IMR-90 (cell line): ENCODE results near the gene RAB40C. TPM values are rescaled to one million over a fixed set of nuclear protein-coding genes. Genes with fewer than 3 reads are reported as not detected.

Experiments used
- ATAC-seq: fragments of 200-7000 bp; cut with Tn5 transposase; 2 replicates; pipeline ENCODE4 v1.9.1; 2020; ENCODE audit warnings: low read depth, mild to moderate bottlenecking, moderate library complexity
- BruUV-seq: library from RNA; stranded (reverse); fragments of 400-500 nt; replicated peaks from 2 replicates; lab custom pipeline; 2021; lab: Mats Ljungman, UMichigan
- CTCF ChIA-PET: fragments of 300-600 bp; formaldehyde crosslinking; extraction: SDS; loops from one replicate; lab custom pipeline; 2021; ENCODE audit warnings: antibody characterized with exemption; lab: Yijun Ruan, JAX
- POLR2A ChIA-PET: fragments of 300-600 bp; sonication (Branson Sonifier 250); formaldehyde crosslinking; loops from one replicate; lab custom pipeline; 2022; ENCODE audit warnings: antibody characterized with exemption; ENCODE audit not compliant: unreplicated experiment; lab: Charles Lee
- DNase-seq: peaks from one replicate; pipeline ENCODE4 v3.0.0; 2013
- H2AFZ ChIP-seq: replicated peaks from 2 replicates; pipeline ENCODE3; 2013; ENCODE audit warnings: low read length, mild to moderate bottlenecking; ENCODE audit not compliant: poor library complexity
- H2AK5ac ChIP-seq: 2 replicates; pipeline ENCODE4 v1.6.1; 2013; ENCODE audit warnings: low read depth, low read length, inconsistent platforms
- H2AK9ac ChIP-seq: replicated peaks from 2 replicates; pipeline ENCODE3; 2013; ENCODE audit warnings: mild to moderate bottlenecking, low read depth, low read length, moderate library complexity; ENCODE audit not compliant: poor library complexity
- H2BK120ac ChIP-seq: 2 replicates; pipeline ENCODE4 v1.6.1; 2013; ENCODE audit warnings: low read depth, low read length, inconsistent platforms
- H2BK15ac ChIP-seq: 3 replicates; pipeline ENCODE4 v1.6.1; 2013; ENCODE audit warnings: low read depth, low read length, inconsistent platforms
- H2BK20ac ChIP-seq: 2 replicates; pipeline ENCODE4 v1.6.1; 2013; ENCODE audit warnings: low read depth, mild to moderate bottlenecking, inconsistent platforms, low read length, moderate library complexity
- H2BK5ac ChIP-seq: 2 replicates; pipeline ENCODE4 v1.6.1; 2013; ENCODE audit warnings: mild to moderate bottlenecking, low read depth, low read length, inconsistent platforms; ENCODE audit not compliant: poor library complexity, severe bottlenecking
- H3K14ac ChIP-seq: replicated peaks from 2 replicates; pipeline ENCODE4 v1.6.1; 2013; ENCODE audit warnings: low read depth, low read length, inconsistent platforms
- H3K18ac ChIP-seq: 2 replicates; pipeline ENCODE4 v1.6.1; 2013; ENCODE audit warnings: low read depth, low read length, control low read depth
- H3K23ac ChIP-seq: 2 replicates; pipeline ENCODE4 v1.6.1; 2013; ENCODE audit warnings: low read depth, low read length, inconsistent platforms
- H3K27ac ChIP-seq: 2 replicates; pipeline ENCODE4 v1.5.1; 2013; ENCODE audit warnings: mild to moderate bottlenecking, control low read depth, low read length; ENCODE audit not compliant: insufficient read depth
- H3K27me3 ChIP-seq: 2 replicates; pipeline ENCODE4 v1.6.1; 2013; ENCODE audit warnings: low read length; ENCODE audit not compliant: control insufficient read depth, insufficient read depth
- H3K36me3 ChIP-seq: 2 replicates; pipeline ENCODE4 v1.6.1; 2013; ENCODE audit warnings: low read length, mixed read lengths; ENCODE audit not compliant: control insufficient read depth, insufficient read depth
- H3K4ac ChIP-seq: 2 replicates; pipeline ENCODE4 v1.6.1; 2013; ENCODE audit warnings: low read depth, low read length, inconsistent platforms
- H3K4me1 ChIP-seq: 2 replicates; pipeline ENCODE4 v1.6.1; 2013; ENCODE audit warnings: low read length, mixed read lengths; ENCODE audit not compliant: control insufficient read depth, insufficient read depth
- H3K4me2 ChIP-seq: 2 replicates; pipeline ENCODE4 v1.6.1; 2013; ENCODE audit warnings: low read depth, mild to moderate bottlenecking, control low read depth, low read length, moderate library complexity
- H3K4me3 ChIP-seq: 2 replicates; pipeline ENCODE4 v1.5.1; 2013; ENCODE audit warnings: low read depth, mild to moderate bottlenecking, control low read depth, low read length, moderate library complexity; ENCODE audit not compliant: insufficient read depth
- H3K56ac ChIP-seq: 2 replicates; pipeline ENCODE4 v1.6.1; 2013; ENCODE audit warnings: low read length, inconsistent platforms; ENCODE audit not compliant: insufficient read depth; ENCODE audit errors: extremely low read depth
- H3K79me1 ChIP-seq, 2 experiments: 2 replicates each; pipeline ENCODE4 v1.6.1; 2013; ENCODE audit warnings: low read length in 2 of 2, inconsistent platforms in 1 of 2, low read depth in 1 of 2
- H3K9ac ChIP-seq: 2 replicates; pipeline ENCODE4 v1.6.1; 2013; ENCODE audit warnings: low read depth, low read length, control low read depth
- H3K9me1 ChIP-seq: 2 replicates; pipeline ENCODE4 v1.6.1; 2013; ENCODE audit warnings: low read length, inconsistent platforms; ENCODE audit not compliant: insufficient read depth
- H3K9me3 ChIP-seq: 2 replicates; pipeline ENCODE4 v1.6.1; 2013; ENCODE audit warnings: low read length; ENCODE audit not compliant: control insufficient read depth, insufficient read depth
- H4K20me1 ChIP-seq: 2 replicates; pipeline ENCODE4 v1.6.1; 2013; ENCODE audit warnings: low read length, inconsistent platforms; ENCODE audit not compliant: insufficient read depth
- H4K5ac ChIP-seq: 2 replicates; pipeline ENCODE4 v1.6.1; 2013; ENCODE audit warnings: mild to moderate bottlenecking, low read depth, low read length, control low read depth
- H4K8ac ChIP-seq, 2 experiments: 2 replicates each; pipeline ENCODE4 v1.6.1; 2013; ENCODE audit warnings: low read depth in 2 of 2, low read length in 2 of 2, control low read depth in 1 of 2, inconsistent platforms in 1 of 2
- H4K91ac ChIP-seq: 2 replicates; pipeline ENCODE4 v1.6.1; 2013; ENCODE audit warnings: low read depth, low read length, inconsistent platforms; ENCODE audit not compliant: insufficient read depth
- CTCF ChIP-seq: conservative IDR thresholded peaks from 2 replicates; pipeline ENCODE4 v1.5.1; 2012; ENCODE audit warnings: mild to moderate bottlenecking, low read depth, low read length, improper control_type of control experiment
- FOS ChIP-seq: fragments of 150-350 bp; IDR thresholded peaks from 2 replicates; pipeline ENCODE4 v1.6.1; 2016; ENCODE audit warnings: low read depth, low read length
- NFE2L2 ChIP-seq: fragments of 150-350 bp; IDR thresholded peaks from 2 replicates; pipeline ENCODE4 v1.6.1; 2016; ENCODE audit warnings: low read depth, mild to moderate bottlenecking, low read length
- RFX5 ChIP-seq: IDR thresholded peaks from 2 replicates; pipeline ENCODE4 v1.8.0; 2012; ENCODE audit warnings: low read depth, mild to moderate bottlenecking, low read length, moderate library complexity
- WGBS, 2 experiments: methylation state at CpG; one replicate each; pipeline versions ENCODE4 v1.1.5 to v1.1.7; 2013; ENCODE audit warnings: missing lambda C conversion rate in 2 of 2; ENCODE audit not compliant: insufficient read length in 1 of 2; ENCODE audit errors: extremely low coverage in 2 of 2; 5-methylcytosine and 5-hydroxymethylcytosine counted together
- dilution Hi-C: fragments of 300-500 bp; cut with HindIII; formaldehyde crosslinking; loops from one replicate; pipeline ENCODE4 v1.14.3; 2018; ENCODE audit warnings: low sequenced_read_pairs; ENCODE audit not compliant: unreplicated experiment
- in situ Hi-C: fragments of 300-500 bp; cut with MboI; formaldehyde crosslinking; loops from 3 replicates; pipeline ENCODE4 v1.14.3; 2019; ENCODE audit warnings: low sequenced_read_pairs, inconsistent platforms, mixed read lengths
- intact Hi-C: fragments of 100-400 bp; cut with micrococcal nuclease; formaldehyde crosslinking; loops from 2 replicates; pipeline ENCODE4 v1.10.0; 2022
- polyA plus RNA-seq, 3 experiments: library from polyadenylated mRNA; depleted of rRNA; stranded (reverse); fragments of >200 nt; gene quantifications; 2 replicates each; pipeline ENCODE4 v1.2.3, GENCODE V29; 2012; ENCODE audit warnings: low replicate concordance in 1 of 3
- total RNA-seq: library from RNA; depleted of rRNA; stranded (reverse); fragments of >200 nt; gene quantifications from 2 replicates; pipeline ENCODE4 v1.2.3, GENCODE V29; 2012
- TF ChIP-seq, protein P1 (sequence below): fragments of 150-350 bp; IDR thresholded peaks from 2 replicates; pipeline ENCODE4 v1.6.1; 2017; ENCODE audit warnings: mild to moderate bottlenecking, antibody characterized with exemption, low read length, low read depth

The RAB40C gene
- total and polyA plus RNA-seq, 2 of the 4 experiments (the other 2 are of a cell fraction) = 6.8 to 13.7 TPM

DNA sequence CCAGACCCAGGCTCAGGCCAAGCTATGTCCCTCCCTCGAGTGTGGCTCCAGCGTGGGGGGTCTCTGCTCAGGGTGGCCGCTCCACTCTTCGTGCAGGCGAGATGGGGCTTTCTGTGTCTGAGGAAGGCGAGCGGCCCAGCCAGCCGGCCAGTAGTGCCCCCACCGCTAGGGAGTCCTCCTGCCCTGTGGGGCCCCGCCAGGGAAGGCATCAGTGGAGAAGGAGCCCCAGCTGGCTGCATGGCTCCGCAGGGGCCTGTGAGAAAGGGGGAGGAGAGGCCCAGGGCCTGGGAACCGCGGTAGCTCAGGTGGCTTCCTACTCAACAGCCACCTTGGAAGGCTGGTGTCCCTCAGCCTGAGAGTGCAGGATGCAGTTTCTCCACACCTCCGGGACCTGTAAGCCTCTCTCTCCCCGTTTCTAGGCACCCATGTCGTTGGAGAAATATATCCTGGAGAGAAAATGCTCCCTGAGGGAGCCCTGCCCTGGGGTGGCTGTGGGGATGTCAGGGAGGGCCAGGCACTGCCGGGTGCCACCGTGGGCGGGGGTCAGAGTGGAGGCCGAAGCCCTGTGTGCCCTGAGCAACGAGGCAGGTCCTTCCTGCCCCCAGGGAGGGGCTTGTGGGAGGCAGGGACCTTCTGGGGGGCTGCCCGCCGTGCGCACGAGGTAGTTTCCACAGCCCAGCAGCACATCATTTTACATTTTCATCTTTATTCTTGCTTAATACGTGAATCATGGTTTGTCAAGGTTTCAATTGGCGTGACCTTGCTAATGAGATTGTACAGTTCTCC is 16.8 kb upstream of the RAB40C start:
- ChIA-PET POLR2A (no interaction called here), CTCF (no interaction called here)
- H3K79me1 ChIP-seq = peaks cover 3 to 31% of the 10 kb centered on the region in 2 experiments; a peak in 2 of 4 replicates
- no peak overlapping the region for H2AFZ ChIP-seq
- no peak overlapping the region for H2BK120ac ChIP-seq
- H4K8ac ChIP-seq = no peak overlapping the region
- H3K4me3 ChIP-seq = no peak overlapping the region
- no peak overlapping the region for H3K4ac ChIP-seq
- in situ Hi-C loops (no loop called here), dilution Hi-C loops (no loop called here), intact Hi-C loops (no loop called here)
- no peak overlapping the region for H3K4me2 ChIP-seq
- peaks cover 8% of the 10 kb centered on the region for H4K20me1 ChIP-seq
- H2AK9ac ChIP-seq = no peak overlapping the region
- peaks cover 10% of the 10 kb centered on the region for H3K4me1 ChIP-seq
- no peaks in the 10 kb centered on the region for H3K9me3 ChIP-seq
- H3K9ac ChIP-seq = no peak overlapping the region
- H4K5ac ChIP-seq = no peak overlapping the region
- H3K14ac ChIP-seq = no peak overlapping the region
- 80% methylated on average over 2 of the region's 27 CpGs; no CpG with 5 or more reads in 1 of the 2 experiments for WGBS, 2 experiments
- no peaks in the 10 kb centered on the region for H3K27me3 ChIP-seq
- no peak overlapping the region for H2AK5ac ChIP-seq
- no TSS peak for BruUV-seq
- no peak overlapping the region for H3K27ac ChIP-seq
- H2BK5ac ChIP-seq = no peak overlapping the region
- H3K18ac ChIP-seq = no peak overlapping the region
- H3K23ac ChIP-seq = no peak overlapping the region
- DNase-seq (no peak), ATAC-seq (no peak)
- TF ChIP-seq, protein P1, sequence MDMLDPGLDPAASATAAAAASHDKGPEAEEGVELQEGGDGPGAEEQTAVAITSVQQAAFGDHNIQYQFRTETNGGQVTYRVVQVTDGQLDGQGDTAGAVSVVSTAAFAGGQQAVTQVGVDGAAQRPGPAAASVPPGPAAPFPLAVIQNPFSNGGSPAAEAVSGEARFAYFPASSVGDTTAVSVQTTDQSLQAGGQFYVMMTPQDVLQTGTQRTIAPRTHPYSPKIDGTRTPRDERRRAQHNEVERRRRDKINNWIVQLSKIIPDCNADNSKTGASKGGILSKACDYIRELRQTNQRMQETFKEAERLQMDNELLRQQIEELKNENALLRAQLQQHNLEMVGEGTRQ = no peak
- TF ChIP-seq CTCF = no peak
- no peak for TF ChIP-seq NFE2L2
- no peak for TF ChIP-seq RFX5
- TF ChIP-seq FOS = no peak
- no peaks in the 10 kb centered on the region for H3K9me1 ChIP-seq
- H3K56ac ChIP-seq = no peak overlapping the region
- H4K91ac ChIP-seq = no peak overlapping the region
- no peak overlapping the region for H2BK20ac ChIP-seq
- H3K36me3 ChIP-seq = peaks cover 12% of the 10 kb centered on the region; the same call in 1 of the 2 replicates
- H2BK15ac ChIP-seq = no peak overlapping the region
